ENCODE measurements around the gene KRT24. TPM values are rescaled to one million over a fixed set of nuclear protein-coding genes. Genes with fewer than 3 reads are reported as not detected.
A peak's percentile ranks its signal among the peaks of the same experiment; 100 is the strongest.

The KRT24 gene
- total RNA-seq, 1 donor from 2014 or later: not detected

DNA sequence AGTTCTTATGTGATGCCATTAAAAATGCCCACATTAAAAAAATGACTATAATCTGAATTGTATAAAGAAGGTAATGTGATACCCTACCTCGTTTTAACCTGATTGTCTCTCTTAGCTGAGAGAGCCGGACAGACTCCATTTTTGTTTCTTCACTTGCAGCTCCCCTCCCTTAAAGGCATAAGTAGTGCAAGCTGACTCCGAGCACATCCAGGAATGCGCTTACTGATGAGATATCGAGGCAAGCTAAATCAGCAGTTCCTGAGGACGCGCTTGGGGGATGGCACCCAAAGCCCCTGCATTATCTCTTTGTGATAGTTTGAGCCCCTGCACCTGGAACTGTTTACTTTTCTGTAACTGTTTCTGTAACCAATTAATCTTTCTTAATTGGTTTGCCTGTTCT, 6.3 kb downstream of the KRT24 start:
- TF ChIP-seq, protein P1, sequence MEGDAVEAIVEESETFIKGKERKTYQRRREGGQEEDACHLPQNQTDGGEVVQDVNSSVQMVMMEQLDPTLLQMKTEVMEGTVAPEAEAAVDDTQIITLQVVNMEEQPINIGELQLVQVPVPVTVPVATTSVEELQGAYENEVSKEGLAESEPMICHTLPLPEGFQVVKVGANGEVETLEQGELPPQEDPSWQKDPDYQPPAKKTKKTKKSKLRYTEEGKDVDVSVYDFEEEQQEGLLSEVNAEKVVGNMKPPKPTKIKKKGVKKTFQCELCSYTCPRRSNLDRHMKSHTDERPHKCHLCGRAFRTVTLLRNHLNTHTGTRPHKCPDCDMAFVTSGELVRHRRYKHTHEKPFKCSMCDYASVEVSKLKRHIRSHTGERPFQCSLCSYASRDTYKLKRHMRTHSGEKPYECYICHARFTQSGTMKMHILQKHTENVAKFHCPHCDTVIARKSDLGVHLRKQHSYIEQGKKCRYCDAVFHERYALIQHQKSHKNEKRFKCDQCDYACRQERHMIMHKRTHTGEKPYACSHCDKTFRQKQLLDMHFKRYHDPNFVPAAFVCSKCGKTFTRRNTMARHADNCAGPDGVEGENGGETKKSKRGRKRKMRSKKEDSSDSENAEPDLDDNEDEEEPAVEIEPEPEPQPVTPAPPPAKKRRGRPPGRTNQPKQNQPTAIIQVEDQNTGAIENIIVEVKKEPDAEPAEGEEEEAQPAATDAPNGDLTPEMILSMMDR (conservative IDR thresholded peaks at IDR 0.05; ENCODE audit: low read depth, low read length): no peak
- H3K4me3 ChIP-seq (ENCODE audit: low read depth, low read length): no peak overlapping the region
- DNase-seq (ENCODE audit: low read depth): no peak

DNA sequence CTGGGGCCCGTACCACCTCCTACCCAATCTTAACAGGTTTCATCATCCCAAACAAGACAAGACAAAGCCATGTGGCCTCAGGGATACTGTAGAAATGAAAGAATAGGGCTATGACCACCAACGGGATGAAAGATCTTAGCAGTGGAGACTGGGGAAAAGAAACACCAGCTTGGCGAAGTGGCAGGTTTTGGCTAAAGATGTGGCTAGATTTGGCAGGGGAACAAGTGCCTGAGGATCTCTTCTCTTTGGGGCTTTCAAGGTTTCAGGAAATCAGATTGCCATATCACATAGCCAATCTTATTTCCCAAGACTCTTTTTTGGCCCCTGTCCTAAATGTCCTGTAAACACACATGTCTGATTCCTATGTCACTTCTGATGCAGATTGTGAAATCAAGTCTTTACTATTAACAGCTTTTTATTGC, 6.9 kb downstream of the KRT24 start:
- H3K4me3 ChIP-seq (ENCODE audit: low read depth, low read length): no peak overlapping the region
- TF ChIP-seq, protein P1 (conservative IDR thresholded peaks at IDR 0.05; ENCODE audit: low read depth, low read length): no peak
- DNase-seq (ENCODE audit: low read depth): no peak

DNA sequence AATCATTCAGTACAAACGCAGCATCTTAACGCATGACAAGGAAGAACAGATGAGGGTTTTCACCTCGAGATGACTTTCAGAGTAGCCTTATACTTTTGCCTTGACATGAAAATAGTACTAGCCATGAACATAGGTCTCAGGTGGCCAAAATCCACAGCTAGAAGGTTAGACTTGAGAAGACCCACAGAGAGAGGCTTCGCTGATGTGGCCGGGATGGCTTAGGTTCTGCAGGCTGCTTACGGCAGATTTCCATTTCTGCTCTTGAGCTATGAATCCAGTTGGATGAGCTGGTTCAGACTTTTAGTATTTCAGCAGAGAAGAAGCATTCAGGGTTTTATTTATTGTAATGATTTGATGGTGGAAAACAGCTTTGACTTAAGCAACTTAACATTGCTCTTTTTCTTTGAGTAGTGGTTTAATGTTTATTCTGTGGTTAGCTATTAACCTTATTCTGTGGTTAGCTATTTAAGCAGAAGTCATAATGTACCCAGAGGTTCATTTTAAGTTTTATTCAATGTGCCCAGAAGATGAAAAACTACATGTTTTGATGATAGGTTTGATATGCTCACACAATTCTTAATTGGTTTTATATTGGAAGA, 7.6 kb downstream of the KRT24 start:
- no peak overlapping the region for H3K4me3 ChIP-seq (ENCODE audit: low read depth, low read length)
- peak; percentile 32 for DNase-seq (ENCODE audit: low read depth)
- TF ChIP-seq, protein P1 (conservative IDR thresholded peaks at IDR 0.05; ENCODE audit: low read depth, low read length): no peak

DNA sequence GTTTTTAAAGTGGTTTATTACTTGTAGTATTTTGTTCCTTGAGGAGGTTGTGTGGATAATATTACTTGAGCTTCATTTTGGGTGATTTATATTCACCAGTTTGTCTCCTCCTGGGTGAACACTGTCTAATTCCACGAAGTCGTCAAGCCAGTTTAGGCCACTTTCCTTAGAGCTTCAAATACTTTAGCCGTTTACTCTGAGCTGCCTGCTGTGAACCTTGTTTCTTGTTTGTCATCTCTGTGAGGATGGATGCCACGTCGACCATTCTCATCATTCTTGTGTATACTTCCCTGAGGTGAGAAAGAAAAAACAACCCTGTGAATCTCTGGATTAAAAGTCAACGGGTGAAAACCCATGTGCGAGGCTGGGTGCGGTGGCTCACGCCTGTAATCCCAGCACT, 9.0 kb downstream of the KRT24 start:
- no peak overlapping the region for H3K4me3 ChIP-seq (ENCODE audit: low read depth, low read length)
- TF ChIP-seq, protein P1 (conservative IDR thresholded peaks at IDR 0.05; ENCODE audit: low read depth, low read length): no peak
- no peak for DNase-seq (ENCODE audit: low read depth)

DNA sequence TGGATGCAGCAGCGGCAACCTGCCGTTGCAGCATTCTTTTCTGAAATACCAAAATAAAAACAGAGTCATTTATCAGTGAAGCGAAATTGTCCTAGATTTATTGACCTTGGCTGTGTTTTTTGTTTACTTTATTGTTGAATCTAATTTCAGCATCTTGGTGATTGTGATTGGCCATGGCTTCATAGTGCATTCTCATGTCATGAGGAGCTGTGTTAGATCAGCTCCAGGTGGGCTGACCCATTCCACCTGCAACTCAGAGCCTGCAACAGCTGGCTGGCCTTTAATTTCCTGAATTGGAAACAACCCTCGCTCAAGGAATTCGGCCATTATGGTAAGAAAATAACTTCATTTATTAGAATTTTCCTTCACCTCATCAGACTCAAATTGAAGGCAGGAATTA, 16.4 kb downstream of the KRT24 start:
- H3K4me3 ChIP-seq (ENCODE audit: low read depth, low read length): no peak overlapping the region
- no peak for DNase-seq (ENCODE audit: low read depth)
- TF ChIP-seq, protein P1 (conservative IDR thresholded peaks at IDR 0.05; ENCODE audit: low read depth, low read length): no peak

DNA sequence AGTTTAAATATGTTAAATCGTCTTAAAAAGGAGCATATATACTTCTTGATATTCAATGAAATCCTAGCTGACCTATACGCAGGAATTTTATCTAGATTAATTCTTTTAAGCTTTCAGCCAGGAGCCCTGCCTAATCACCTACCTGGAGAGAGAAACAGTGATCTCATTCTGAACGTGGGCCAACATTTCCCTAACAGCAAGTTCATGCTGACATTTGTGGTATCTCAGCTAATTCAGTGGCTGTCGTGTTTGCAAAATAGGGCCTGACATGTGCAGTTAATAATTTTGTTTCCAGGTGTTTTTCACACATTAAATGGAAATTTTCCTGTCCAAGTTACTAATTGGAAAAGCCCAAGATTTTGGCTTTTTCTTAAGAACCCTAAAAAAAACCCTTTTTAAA, 17.4 kb downstream of the KRT24 start:
- DNase-seq (ENCODE audit: low read depth): no peak
- TF ChIP-seq, protein P1 (conservative IDR thresholded peaks at IDR 0.05; ENCODE audit: low read depth, low read length): no peak
- no peak overlapping the region for H3K4me3 ChIP-seq (ENCODE audit: low read depth, low read length)

DNA sequence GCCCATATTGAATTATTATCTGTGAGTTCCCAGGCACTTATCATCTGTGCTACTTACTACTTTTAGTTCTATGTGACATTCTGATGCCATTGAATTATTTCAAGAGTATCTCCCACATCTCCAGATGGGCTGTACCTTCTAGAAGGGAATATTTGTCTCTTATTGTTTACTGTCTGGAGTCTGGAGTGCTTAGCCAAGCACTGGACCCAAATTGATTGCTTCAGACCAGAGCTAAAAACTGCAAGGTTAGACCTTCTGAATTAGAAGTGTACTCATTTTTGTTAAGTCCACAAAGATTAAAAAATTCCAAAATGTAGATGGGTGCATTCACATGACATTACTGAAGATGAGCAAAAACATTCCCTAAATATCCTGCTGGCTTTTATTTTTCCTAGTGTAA, 22.6 kb downstream of the KRT24 start:
- no peak overlapping the region for H3K4me3 ChIP-seq (ENCODE audit: low read depth, low read length)
- no peak for DNase-seq (ENCODE audit: low read depth)
- TF ChIP-seq, protein P1 (conservative IDR thresholded peaks at IDR 0.05; ENCODE audit: low read depth, low read length): no peak
